Activated CD8-positive, alpha-beta memory T cell treated with anti-CD3 and anti-CD28 coated beads, Interleukin-2, amount 50 U/mL, for 24 hours (primary cell): ENCODE data around the gene CCNB1IP1.
"Not testable (repeated sequence)": the region's sequence is repeated elsewhere in the genome, so short reads cannot be mapped to it uniquely, and the experiment has no call there.

Experiments used
- DNase-seq: peaks from one replicate; pipeline ENCODE4 v3.0.0-alpha.2; 2020; ENCODE audit errors: extremely low read depth

The CCNB1IP1 gene

DNA sequence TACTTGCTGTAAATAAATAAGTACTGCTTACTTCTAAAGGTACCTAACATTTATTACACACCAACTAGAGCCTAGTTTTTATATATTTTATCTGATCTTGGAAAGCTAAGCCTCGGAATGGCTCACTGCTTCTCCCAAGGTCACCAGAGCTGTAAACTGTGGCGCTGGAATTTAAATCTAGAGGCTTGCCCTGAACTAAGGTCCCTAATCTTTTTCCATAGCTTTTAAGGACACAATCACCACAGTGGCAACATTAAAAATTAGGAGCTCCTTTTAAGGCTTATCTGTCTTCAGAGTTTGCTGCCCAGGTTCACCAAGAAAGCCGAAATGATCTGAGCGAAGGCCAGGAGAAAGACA is 670 bp downstream of the CCNB1IP1 start:
- no peak for DNase-seq

DNA sequence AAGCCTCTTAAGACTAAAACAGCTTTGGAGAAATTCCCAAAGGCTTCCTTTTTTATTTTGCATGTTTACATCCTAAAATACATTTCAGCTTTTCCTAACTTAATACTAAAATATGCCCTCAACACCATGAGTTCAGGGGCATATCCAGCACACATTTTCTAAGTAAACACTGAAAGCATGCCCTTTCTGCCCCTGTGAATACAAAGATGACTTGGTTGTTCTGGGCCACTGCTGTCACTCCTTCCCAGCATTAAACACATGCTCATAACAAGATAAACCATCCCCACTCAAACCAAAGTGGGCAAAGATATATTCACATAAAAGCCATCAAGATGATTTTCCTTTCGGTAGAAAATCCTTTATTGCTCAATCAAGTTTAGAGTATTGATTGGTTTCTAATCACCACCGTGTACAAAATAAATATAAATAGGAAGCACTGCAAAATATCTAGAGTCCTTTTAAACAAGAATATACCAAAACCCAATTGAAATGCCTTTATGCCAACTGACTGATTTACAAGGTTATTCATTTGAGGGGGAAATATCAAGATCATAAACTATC is 1.9 kb downstream of the CCNB1IP1 start:
- no peak for DNase-seq

DNA sequence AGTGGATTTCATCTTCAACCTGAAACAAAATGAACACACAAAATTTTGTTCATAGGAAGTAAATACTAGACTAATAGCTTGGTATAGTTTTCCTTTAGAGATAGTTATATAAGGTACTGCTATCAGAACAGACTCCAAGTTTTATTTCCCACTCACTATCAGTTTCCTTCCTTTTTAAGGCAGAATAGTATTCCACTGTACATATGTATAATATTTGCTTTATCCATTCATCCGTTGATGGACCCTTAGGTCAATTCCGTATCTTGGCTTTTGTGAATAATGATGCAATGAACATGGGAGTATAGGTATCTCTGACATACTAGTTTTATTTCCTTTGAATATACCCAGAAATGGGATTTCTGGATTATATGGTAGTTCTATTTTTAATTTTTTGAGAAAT is 3.7 kb downstream of the CCNB1IP1 start:
- no peak for DNase-seq

- no peak for DNase-seq
Measured at GRCh38 chr14:20328705-20329104, 4.4 kb downstream of the CCNB1IP1 start.

- no peak for DNase-seq
Measured at GRCh38 chr14:20327005-20327869, 5.8 kb downstream of the CCNB1IP1 start.

DNA sequence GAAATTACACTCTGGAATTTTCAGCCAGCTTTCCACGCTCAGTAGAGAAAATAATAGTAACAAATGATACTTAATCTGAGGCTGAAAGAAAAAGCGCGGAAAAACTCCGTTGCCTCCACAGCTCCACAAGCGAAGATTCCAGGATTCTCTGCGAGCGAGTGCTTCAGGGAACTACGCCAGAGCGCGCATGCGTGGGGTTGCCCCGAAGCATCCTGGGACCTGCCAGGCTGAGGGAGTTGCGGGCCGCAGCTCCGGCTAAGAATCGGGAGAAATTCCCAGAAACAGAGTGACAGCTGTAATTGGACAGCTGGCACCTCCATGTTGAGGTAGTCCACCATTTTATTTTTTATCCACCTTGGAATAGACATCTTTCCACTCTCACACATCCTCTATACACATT is 15.4 kb downstream of the CCNB1IP1 start:
- no peak for DNase-seq

DNA sequence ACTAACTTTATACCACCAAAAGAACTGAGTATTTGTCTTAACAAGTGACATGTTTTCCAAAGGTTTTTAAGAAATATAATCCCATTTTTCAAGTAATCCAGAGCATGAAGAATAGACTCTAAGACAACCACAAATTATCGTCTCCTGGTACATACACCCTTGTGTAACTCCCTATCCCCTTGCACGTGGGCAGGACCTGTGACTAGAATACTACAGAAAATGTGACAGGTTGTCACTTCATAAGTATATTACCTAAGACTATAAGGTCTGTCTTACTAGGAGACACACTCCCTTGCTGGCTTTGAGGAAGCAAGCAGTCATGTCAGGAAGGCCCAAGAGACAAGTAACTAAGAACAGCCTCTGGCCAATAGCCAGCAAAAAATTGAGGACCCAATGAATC is 19.1 kb downstream of the CCNB1IP1 start:
- DNase-seq: no peak

DNA sequence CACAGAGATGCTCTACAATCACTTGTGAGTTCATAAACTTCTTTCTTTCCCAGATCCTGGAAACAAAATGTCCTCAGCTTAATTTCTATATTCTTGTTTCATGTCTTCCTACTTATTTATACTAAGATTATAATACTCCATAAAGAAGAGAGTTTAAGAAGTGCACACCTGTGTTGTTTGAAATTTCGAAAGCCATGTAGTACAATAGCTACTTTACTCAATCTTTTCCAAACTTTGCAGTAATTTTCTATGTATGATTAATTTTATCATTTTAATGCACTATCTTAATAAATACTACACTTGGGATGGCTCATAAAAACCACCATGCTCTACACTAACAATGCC is 27.0 kb downstream of the CCNB1IP1 start:
- DNase-seq: no peak

DNA sequence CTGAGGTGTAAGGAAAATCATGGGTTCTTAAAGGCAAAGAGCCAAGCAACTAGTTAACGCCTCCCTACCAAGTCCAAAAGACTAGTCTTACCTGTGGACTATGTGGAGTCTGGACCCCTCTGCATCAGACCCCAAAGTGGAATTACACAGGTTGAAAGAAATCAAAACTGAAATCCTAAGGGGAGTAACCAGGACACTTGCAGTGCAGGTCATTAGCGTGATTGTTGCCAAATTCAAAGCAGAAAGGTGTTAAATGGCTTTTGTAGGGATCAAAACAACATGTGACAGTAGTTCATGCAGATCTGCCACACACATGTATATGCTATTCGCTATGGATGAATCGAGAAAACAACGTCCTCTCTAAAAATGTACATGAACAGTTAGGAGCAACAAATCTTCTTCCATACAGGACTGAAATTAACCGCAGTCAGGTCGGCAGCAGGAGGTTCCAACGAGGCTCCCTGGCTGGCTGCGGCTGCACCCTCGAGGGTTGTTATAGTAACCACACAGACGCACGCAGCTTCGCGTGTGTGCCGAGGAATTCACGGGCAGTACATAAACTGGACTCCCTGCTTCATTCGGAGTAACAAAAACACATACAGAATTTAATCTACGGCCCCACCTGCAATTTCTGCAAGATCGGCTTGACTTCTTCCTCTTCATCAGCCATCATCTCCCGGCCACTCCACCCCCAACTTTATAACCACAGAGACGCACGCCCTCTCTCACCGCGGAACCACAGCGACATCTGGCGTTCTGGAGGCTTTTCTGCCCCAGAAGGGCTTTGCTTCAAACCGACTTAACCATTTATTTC is 27.6 kb downstream of the CCNB1IP1 start, which contains the start of gene TTC5:
Gene TTC5, minus strand, starts transcription at position 687 of the 814 bp plus-strand sequence. Its CDS starts 14 bp downstream, at position 673.
- peak; percentile 77 for DNase-seq

GRCh38 chr14:20302042-20302755 is 30.9 kb downstream of the CCNB1IP1 start:
- no peak for DNase-seq

DNA sequence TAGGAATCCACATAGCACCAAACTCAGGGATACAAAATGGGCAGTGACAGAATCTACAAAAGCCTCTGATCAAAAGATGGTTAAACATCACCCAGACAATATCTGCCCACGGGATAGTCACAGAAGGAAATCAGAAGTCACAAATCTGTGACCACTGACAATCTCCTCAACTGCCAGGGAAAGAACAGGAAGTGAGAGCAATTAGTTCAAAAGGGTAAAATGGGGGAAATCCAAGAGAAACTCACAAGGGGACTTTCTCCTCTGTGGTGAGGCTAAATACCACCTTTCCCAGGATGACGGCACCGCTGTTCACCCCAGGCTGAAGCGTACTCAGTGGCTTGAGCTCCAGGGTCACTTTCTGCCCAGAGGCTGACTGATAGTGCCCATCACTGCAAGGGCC is 38.0 kb downstream of the CCNB1IP1 start:
- no peak for DNase-seq

- DNase-seq: no peak
Measured at GRCh38 chr14:20294636-20295035, 38.4 kb downstream of the CCNB1IP1 start.

GRCh38 chr14:20281998-20282397 is 51.1 kb downstream of the CCNB1IP1 start:
- not testable (repeated sequence) for DNase-seq

- not testable (repeated sequence) for DNase-seq
Measured at GRCh38 chr14:20280265-20280664, 52.8 kb downstream of the CCNB1IP1 start.

DNA sequence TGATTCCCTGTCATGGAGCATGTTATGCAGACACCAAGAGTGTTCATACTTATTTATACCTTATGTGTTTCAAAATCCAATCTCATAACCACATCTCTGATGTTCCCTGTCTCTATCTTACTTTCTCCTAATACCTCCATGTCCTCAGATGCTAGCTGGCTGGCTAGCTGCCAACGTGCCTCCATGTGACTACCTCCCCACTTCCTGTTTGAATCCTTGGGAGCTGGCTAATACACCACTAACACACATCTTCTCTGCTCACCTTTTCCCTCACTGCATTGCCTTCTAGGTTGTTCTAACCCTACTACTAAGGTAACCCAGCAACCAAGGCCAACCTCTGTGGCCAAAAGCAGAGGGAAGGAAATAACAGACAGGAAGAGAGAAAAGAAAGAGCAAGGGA is 54.7 kb downstream of the CCNB1IP1 start:
- no peak for DNase-seq

- no peak for DNase-seq
Measured at GRCh38 chr14:20277409-20277808, 55.7 kb downstream of the CCNB1IP1 start.

DNA sequence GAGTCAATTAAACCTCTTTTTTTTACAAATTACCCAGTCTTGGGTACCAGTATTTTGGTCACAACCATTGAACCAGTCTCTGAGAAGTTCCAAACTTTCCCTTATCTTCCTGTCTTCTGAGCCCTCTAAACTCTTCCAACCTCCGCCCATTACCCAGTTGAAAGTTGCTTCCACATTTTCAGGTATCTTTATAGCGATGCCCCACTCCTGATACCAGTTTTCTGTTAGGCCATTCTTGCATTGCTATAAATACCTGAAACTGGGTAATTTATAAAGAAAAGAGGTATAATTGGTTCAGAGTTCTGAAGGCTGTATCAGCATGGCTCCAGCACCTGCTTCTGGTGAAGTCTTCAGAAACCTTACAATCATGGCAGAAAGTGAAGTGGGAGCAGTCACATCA is 59.0 kb downstream of the CCNB1IP1 start:
- DNase-seq: no peak

GRCh38 chr14:20264361-20264760 is 68.7 kb downstream of the CCNB1IP1 start:
- DNase-seq: not testable (repeated sequence)

GRCh38 chr14:20262642-20263128 is 70.4 kb downstream of the CCNB1IP1 start:
- no peak for DNase-seq
